ENCODE data around the gene PAFAH1B1. TPM values are rescaled to one million over a fixed set of nuclear protein-coding genes. Genes with fewer than 3 reads are reported as not detected.
"Not testable (repeated sequence)": the region's sequence is repeated elsewhere in the genome, so short reads cannot be mapped to it uniquely, and the experiment has no call there.

Gene PAFAH1B1
- total RNA-seq, 1 donor from 2014 or later: 104 TPM

DNA sequence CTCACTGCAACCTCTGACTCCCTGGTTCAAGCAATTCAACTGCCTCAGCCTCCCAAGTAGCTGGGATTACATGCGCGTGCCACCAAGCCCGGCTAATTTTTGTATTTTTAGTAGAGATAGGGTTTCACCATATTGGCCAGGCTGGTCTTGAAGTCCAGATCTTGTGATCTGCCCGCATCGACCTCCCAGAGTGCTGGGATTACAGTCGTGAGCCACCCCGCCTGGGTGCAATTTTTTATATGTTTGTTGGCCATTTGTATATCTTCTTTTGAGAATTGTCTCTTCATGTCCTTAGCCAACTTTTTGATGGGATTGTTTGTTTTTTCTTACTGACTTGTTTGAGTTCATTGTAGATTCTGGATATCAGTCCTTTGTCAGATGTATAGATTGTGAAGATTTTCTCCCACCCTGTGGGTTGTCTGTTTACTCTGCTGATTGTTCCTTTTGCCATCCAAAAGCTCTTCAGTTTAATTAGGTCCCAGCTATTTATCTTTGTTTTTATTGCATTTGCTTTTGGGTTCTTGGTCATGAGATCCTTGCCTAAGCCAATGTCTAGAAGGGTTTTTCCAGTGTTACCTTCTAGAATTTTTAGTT, 33.3 kb downstream of the PAFAH1B1 start:
- ATAC-seq (ENCODE audit: poor library complexity); DNase-seq; intact Hi-C loops (cut with DNase I): not testable (repeated sequence)

DNA sequence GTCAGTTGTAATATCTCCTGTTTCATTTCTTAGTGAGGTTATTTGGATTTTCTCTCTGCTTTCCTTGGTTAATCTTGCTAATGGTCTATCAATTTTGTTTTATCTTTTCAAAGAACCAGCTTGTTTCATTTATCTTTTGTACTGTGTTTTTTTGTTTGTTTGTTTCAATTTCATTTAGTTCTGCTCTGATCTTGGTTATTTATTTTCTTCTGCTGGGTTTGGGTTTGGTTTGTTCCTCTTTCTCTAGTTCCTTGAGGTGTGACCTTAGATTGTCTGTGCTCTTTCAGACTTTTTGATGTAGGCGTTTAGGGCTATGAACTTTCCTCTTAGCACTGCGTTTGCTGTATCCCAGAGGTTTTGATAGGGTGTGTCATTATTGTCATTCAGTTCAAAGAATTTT, 35.5 kb downstream of the PAFAH1B1 start:
- DNase-seq; ATAC-seq (ENCODE audit: poor library complexity); intact Hi-C loops (cut with DNase I): not testable (repeated sequence)

DNA sequence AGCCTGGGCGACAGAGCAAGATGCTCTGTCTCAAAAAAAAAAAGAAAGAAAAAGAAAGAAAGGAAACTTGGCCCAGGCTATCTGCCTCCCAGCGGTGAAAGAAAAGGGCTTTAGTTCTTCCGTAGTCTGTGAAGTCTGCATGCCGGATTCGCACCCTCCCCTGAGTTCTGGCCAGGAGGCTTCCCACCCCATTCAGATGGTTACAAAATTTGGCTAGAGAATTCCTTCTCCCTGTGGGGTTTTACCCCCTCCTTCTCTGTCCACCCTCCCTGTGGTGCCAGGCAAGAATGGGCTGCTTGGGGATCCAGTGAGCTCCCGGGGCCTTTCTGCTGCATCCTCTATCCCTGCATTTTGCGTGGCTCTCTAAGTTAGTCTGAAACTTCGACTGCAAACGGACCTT, 37.8 kb downstream of the PAFAH1B1 start:
- ATAC-seq (ENCODE audit: poor library complexity): peak; percentile 19
- no peak for DNase-seq
- intact Hi-C loops (cut with DNase I): no loop called here

- no peak for ATAC-seq (ENCODE audit: poor library complexity)
- DNase-seq: no peak
- intact Hi-C loops (cut with DNase I): no loop called here
These were observed 41.0 kb downstream of the PAFAH1B1 start for GRCh38 chr17:2634361-2634960.

DNA sequence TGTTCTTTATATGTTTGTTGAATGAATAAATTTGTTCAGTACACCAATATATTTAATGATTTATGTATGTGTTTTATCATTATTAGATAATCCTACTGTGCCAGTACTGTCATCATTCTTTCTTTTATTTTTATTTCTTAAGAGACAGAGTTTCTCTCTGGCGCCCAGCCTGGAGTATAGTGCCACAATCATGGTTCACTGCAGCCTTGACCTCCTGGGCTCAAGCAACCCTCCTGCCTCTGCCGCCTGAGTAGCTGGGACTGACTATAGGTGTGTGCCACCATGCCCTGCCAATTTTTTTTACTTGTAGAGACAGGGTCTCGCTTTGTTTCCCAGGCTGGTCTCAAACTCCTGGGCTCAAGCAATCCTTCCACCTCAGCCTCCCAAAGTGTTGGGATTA, 41.8 kb downstream of the PAFAH1B1 start:
- no peak for ATAC-seq (ENCODE audit: poor library complexity)
- DNase-seq: no peak
- intact Hi-C loops (cut with DNase I): no loop called here

- ATAC-seq (ENCODE audit: poor library complexity) (no peak), DNase-seq (no peak)
- intact Hi-C loops (cut with DNase I): no loop called here
These were observed 42.2 kb downstream of the PAFAH1B1 start for GRCh38 chr17:2635675-2636074.

GRCh38 chr17:2636169-2636930, 42.9 kb downstream of the PAFAH1B1 start:
- no peak for DNase-seq
- intact Hi-C loops (cut with DNase I): no loop called here

GRCh38 chr17:2637422-2637821, 44.0 kb downstream of the PAFAH1B1 start:
- intact Hi-C loops (cut with DNase I): no loop called here
- DNase-seq (no peak), ATAC-seq (ENCODE audit: poor library complexity) (no peak)

More at GRCh38 chr17:2636169-2636930, 42.9 kb downstream of the PAFAH1B1 start:
- ATAC-seq (ENCODE audit: poor library complexity): no peak

GRCh38 chr17:2644971-2645370, 51.5 kb downstream of the PAFAH1B1 start:
- DNase-seq (no peak), ATAC-seq (ENCODE audit: poor library complexity) (no peak)
- intact Hi-C loops (cut with DNase I): no loop called here

DNA sequence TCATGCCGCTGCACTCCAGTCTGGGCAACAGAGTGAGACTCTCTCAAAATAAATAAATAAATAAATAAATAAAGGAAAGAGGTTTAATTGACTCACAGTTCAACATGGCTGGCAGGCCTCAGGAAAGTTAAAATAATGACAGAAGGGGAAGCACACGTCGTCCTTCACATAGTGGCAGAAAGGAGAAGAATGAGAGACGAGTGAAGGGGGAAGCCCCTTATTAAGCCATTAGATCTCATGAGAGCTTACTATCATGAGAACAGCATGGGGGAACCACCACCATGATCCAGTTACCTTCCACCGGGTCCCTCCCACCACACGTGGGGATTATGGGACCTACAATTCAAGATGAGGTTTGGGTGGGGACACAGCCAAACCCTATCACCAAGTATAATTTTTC, 54.5 kb downstream of the PAFAH1B1 start:
- ATAC-seq (ENCODE audit: poor library complexity) (no peak), DNase-seq (no peak)
- intact Hi-C loops (cut with DNase I): no loop called here

DNA sequence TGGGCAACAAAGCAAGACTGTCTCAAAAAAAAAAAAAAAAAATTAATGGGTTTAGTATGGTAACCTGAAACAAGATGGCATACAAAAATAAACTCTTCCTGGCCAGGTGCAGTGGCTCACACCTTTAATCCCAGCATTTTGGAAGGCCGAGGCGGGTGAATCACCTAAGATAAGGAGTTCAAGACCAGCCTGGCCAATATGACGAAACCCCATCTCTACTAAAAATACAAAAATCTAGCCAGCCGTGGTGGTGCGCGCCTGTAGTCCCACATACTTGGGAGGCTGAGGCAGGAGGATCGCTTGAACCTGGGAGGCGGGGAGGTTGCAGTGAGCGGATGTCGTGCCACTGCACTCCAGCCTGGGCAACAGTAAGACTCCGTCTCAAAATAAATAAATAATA, 55.7 kb downstream of the PAFAH1B1 start:
- no peak for DNase-seq
- ATAC-seq (ENCODE audit: poor library complexity): no peak
- intact Hi-C loops (cut with DNase I): no loop called here

GRCh38 chr17:2652911-2653310, 59.5 kb downstream of the PAFAH1B1 start:
- ATAC-seq (ENCODE audit: poor library complexity); intact Hi-C loops (cut with DNase I); DNase-seq: not testable (repeated sequence)

- intact Hi-C loops (cut with DNase I): no loop called here
- DNase-seq (no peak), ATAC-seq (ENCODE audit: poor library complexity) (no peak)
These were observed 62.1 kb downstream of the PAFAH1B1 start for GRCh38 chr17:2655546-2655945.

GRCh38 chr17:2656283-2656682, 62.8 kb downstream of the PAFAH1B1 start:
- no peak for ATAC-seq (ENCODE audit: poor library complexity)
- intact Hi-C loops (cut with DNase I): no loop called here
- DNase-seq: no peak

GRCh38 chr17:2659337-2659736, 65.9 kb downstream of the PAFAH1B1 start:
- DNase-seq; intact Hi-C loops (cut with DNase I): not testable (repeated sequence)
- peak; percentile 73 for ATAC-seq (ENCODE audit: poor library complexity)

GRCh38 chr17:2660410-2660809, 67.0 kb downstream of the PAFAH1B1 start:
- ATAC-seq (ENCODE audit: poor library complexity); DNase-seq; intact Hi-C loops (cut with DNase I): not testable (repeated sequence)

GRCh38 chr17:2672026-2672425, 78.6 kb downstream of the PAFAH1B1 start:
- no peak for DNase-seq
- intact Hi-C loops (cut with DNase I): no loop called here
- no peak for ATAC-seq (ENCODE audit: poor library complexity)

- DNase-seq; intact Hi-C loops (cut with DNase I); ATAC-seq (ENCODE audit: poor library complexity): not testable (repeated sequence)
These were observed 85.8 kb downstream of the PAFAH1B1 start for GRCh38 chr17:2679247-2679646.

- ATAC-seq (ENCODE audit: poor library complexity) (no peak), DNase-seq (no peak)
- intact Hi-C loops (cut with DNase I): no loop called here
These were observed 87.5 kb downstream of the PAFAH1B1 start for GRCh38 chr17:2680961-2681360.

- ATAC-seq (ENCODE audit: poor library complexity) (no peak), DNase-seq (no peak)
- intact Hi-C loops (cut with DNase I): no loop called here
These were observed 88.2 kb downstream of the PAFAH1B1 start for GRCh38 chr17:2681650-2682049.

All from Right ventricle myocardium superior (tissue), 1 donor.